Transverse colon (tissue), 4 donors: ENCODE data around the gene NEURL1. TPM values are rescaled to one million over a fixed set of nuclear protein-coding genes. Genes with fewer than 3 reads are reported as not detected.

Experiments
- DNase-seq: peaks from one replicate; pipeline ENCODE4 v3.0.0-alpha.2; 2019
- H3K27ac ChIP-seq, 4 donors: fragments of 200-600 bp; sonication (generic); 2 replicates each; pipeline ENCODE4 v1.5.1; 2016 to 2018; ENCODE audit warnings: inconsistent platforms in 4 of 4
- H3K27me3 ChIP-seq: fragments of 200-600 bp; sonication (generic); 2 replicates; pipeline ENCODE4 v1.5.1; 2017; ENCODE audit warnings: inconsistent platforms
- H3K36me3 ChIP-seq, 4 donors: fragments of 200-600 bp; sonication (generic); 2 replicates each; pipeline ENCODE4 v1.5.1; 2017 to 2019; ENCODE audit warnings: inconsistent platforms in 4 of 4
- H3K4me1 ChIP-seq, 4 donors: fragments of 200-600 bp; sonication (generic); 2 replicates each; pipeline ENCODE4 v1.5.1; 2017 to 2020; ENCODE audit warnings: inconsistent platforms in 4 of 4
- H3K4me3 ChIP-seq, 4 donors: fragments of 200-600 bp; sonication (generic); 1 replicate in 1 of 4; 2 replicates in 3 of 4; pipeline versions ENCODE4 v1.5.1 to v1.6.1; 2017 to 2019; ENCODE audit warnings: inconsistent platforms in 4 of 4
- H3K9me3 ChIP-seq, 2 donors: fragments of 200-600 bp; sonication (generic); 2 replicates each; pipeline ENCODE4 v1.5.1; 2017 to 2019; ENCODE audit warnings: inconsistent platforms in 2 of 2
- EP300 ChIP-seq: sonication (generic); formaldehyde crosslinking; IDR thresholded peaks from one replicate; pipeline ENCODE4 v1.6.1; 2017; ENCODE audit warnings: antibody characterized with exemption, low read depth
- POLR2A ChIP-seq: fragments of 450-650 bp; IDR thresholded peaks from one replicate; pipeline ENCODE4 v1.6.1; 2016; ENCODE audit warnings: antibody characterized with exemption, mild to moderate bottlenecking, moderate library complexity
- POLR2AphosphoS5 ChIP-seq, 3 donors: sonication (generic); formaldehyde crosslinking; IDR thresholded peaks; one replicate each; pipeline ENCODE4 v1.6.1; 2016; ENCODE audit warnings: antibody characterized with exemption in 3 of 3
- WGBS, 2 donors: methylation state at CpG; one replicate each; pipeline ENCODE4 v1.1.5; 2018; ENCODE audit warnings: low coverage in 1 of 2; 5-methylcytosine and 5-hydroxymethylcytosine counted together
- in situ Hi-C, 4 donors: fragments of 200-750 bp; cut with MboI; loops; one replicate each; pipeline versions ENCODE4 v1.15.0 to v1.15.1; 2017; ENCODE audit warnings: low sequenced_read_pairs in 3 of 4, low pct_ligation_motif_present in 1 of 4, low pct_unique_long_range_greater_than_20kb in 1 of 4
- intact Hi-C: fragments of 100-400 bp; cut with DNase I; formaldehyde crosslinking; loops from one replicate; pipeline ENCODE4 v1.15.1; 2023; ENCODE audit warnings: low total_unique reads
- total RNA-seq, 4 donors: library from RNA; depleted of rRNA; stranded (reverse); fragments of >200 nt; gene quantifications; one replicate each; pipeline ENCODE4 v1.1.0, GENCODE V29; 2016
- TF ChIP-seq, protein P1 (sequence below), 5 experiments: fragments of 200-600 bp in 3 of 5; fragments of 450-650 bp in 2 of 5; sonication (generic) in 3 of 5; IDR thresholded peaks; 1 replicate in 2 of 5; 2 replicates in 3 of 5; pipeline ENCODE4 v1.5.1; 2016 to 2017; ENCODE audit warnings: antibody characterized with exemption in 5 of 5, inconsistent platforms in 3 of 5, mild to moderate bottlenecking in 2 of 5, moderate library complexity in 1 of 5

Gene NEURL1
- total RNA-seq, 4 donors from 2014 or later = 36.7 to 177 (median 55.8) TPM

DNA sequence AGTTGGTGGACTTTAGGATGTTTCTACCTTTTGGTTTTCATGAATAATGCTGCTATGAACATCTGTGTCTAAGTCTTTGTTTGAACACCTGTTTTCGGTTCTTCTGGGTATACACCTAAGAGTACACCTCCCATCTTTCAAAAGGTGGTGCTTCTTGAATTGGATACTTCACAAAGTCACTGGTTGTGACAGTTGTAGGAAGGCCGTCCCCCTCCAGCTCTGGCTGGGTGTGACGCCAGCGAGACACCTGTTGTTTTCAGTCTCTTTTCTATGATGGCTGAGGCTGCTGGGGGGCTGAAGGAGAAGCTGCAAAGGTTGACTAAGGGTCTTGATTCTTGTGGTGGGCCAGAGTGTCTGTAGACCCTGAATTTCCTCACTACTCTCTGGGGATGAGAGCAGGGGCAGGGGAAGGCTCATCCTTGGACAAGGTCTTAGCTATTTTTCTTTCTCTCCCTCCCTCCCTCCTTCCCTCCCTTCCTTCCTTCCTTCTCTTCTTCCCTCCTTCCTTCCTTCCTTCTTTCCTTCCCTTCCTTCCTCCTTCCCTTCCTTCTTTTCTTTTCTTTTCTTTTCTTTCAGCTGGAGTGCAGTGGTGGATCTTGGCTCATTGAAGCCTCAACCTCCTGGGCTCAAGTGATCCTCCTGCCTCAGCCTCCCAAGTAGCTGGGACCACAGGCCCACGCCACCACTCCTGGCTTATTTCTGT lies 5.6 kb downstream of the NEURL1 start:
- no peak overlapping the region for H3K27ac ChIP-seq

DNA sequence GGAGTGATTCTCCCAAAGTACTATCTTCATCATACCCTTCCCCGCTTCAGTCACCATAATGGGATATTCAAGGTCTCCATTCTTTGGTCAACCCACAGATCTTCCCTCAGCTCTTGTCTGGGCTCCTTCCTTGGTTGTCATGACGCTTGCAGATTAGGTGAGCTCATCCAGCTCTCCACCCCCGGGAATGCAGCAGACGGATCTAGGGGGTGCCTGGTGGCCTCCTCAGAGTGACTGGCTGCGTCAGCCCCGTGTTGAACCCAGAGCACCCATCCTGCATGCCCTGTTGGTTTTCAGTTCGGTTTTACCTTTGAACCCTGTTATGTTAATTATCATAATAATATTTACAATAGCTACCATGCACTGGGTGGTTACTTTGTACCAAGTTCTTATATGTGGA lies 6.4 kb downstream of the NEURL1 start:
- TF ChIP-seq POLR2A (no peak), POLR2AphosphoS5 (IDR thresholded peaks at IDR 0.05) (no peak), EP300 (no peak)
- TF ChIP-seq, protein P1, sequence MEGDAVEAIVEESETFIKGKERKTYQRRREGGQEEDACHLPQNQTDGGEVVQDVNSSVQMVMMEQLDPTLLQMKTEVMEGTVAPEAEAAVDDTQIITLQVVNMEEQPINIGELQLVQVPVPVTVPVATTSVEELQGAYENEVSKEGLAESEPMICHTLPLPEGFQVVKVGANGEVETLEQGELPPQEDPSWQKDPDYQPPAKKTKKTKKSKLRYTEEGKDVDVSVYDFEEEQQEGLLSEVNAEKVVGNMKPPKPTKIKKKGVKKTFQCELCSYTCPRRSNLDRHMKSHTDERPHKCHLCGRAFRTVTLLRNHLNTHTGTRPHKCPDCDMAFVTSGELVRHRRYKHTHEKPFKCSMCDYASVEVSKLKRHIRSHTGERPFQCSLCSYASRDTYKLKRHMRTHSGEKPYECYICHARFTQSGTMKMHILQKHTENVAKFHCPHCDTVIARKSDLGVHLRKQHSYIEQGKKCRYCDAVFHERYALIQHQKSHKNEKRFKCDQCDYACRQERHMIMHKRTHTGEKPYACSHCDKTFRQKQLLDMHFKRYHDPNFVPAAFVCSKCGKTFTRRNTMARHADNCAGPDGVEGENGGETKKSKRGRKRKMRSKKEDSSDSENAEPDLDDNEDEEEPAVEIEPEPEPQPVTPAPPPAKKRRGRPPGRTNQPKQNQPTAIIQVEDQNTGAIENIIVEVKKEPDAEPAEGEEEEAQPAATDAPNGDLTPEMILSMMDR (IDR thresholded peaks at IDR 0.05) = no peak
- H3K27me3 ChIP-seq = peaks cover 24% of the 10 kb centered on the region
- in situ Hi-C loops = no loop called here
- intact Hi-C loops = no loop called here
- no peak overlapping the region for H3K4me3 ChIP-seq
- 65 to 68% methylated on average over 6 to 7 of the region's 7 CpGs for WGBS, 2 donors
- no peaks in the 10 kb centered on the region for H3K9me3 ChIP-seq
- H3K27ac ChIP-seq = no peak overlapping the region
- H3K4me1 ChIP-seq = no peaks in the 10 kb centered on the region
- no peak for DNase-seq
- no peaks in the 10 kb centered on the region for H3K36me3 ChIP-seq

More for the DNA sequence above, 5.6 kb downstream of the NEURL1 start:
- Histone ChIP-seq H3K36me3 (no peaks in the 10 kb centered on the region), H3K4me3 (no peak overlapping the region), H3K27me3 (peaks cover 32% of the 10 kb centered on the region), H3K4me1 (peaks cover 4 to 6% (median 5%) of the 10 kb centered on the region in 4 donors), H3K9me3 (no peaks in the 10 kb centered on the region)
- 59 to 60% methylated on average over 2 to 5 of the region's 5 CpGs for whole genome bisulfite sequencing, 2 donors
- intact Hi-C loops (no loop called here), in situ Hi-C loops (no loop called here)
- no peak for DNase-seq
- TF ChIP-seq EP300 (no peak), POLR2A (no peak), POLR2AphosphoS5 (IDR thresholded peaks at IDR 0.05) (no peak)
- TF ChIP-seq, protein P1 (IDR thresholded peaks at IDR 0.05) = no peak

DNA sequence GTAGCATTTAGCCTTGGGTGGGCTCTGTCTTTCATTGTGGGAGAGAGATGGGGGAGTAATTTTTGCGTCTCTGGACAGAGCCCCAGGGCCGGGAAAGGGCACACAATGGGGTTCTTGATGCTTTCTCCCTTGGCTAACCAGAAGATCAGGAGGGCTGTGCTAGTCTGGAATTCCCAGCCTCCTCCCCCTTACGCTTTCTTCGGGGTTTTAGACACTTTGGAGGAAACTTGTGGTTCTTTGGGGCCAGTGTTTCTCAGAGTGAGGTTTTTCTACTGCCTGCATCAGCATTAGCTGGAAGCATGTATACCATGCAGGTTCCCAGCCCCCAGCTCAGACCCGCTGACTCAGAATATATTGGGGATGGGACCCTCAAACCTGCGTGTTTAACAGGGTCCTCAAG lies 7.0 kb downstream of the NEURL1 start:
- no peaks in the 10 kb centered on the region for H3K36me3 ChIP-seq
- H3K4me1 ChIP-seq = no peaks in the 10 kb centered on the region
- 72% methylated on average over 6 of the region's 6 CpGs; no CpG with 5 or more reads in 1 of the 2 donors for WGBS, 2 donors
- H3K4me3 ChIP-seq = no peak overlapping the region
- in situ Hi-C loops = no loop called here
- intact Hi-C loops = no loop called here
- no peak for DNase-seq
- no peak for TF ChIP-seq POLR2A
- no peak for TF ChIP-seq EP300
- TF ChIP-seq POLR2AphosphoS5 (IDR thresholded peaks at IDR 0.05) = no peak
- TF ChIP-seq, protein P1 (IDR thresholded peaks at IDR 0.05) = no peak
- no peaks in the 10 kb centered on the region for H3K9me3 ChIP-seq
- peaks cover 18% of the 10 kb centered on the region for H3K27me3 ChIP-seq
- no peak overlapping the region for H3K27ac ChIP-seq

DNA sequence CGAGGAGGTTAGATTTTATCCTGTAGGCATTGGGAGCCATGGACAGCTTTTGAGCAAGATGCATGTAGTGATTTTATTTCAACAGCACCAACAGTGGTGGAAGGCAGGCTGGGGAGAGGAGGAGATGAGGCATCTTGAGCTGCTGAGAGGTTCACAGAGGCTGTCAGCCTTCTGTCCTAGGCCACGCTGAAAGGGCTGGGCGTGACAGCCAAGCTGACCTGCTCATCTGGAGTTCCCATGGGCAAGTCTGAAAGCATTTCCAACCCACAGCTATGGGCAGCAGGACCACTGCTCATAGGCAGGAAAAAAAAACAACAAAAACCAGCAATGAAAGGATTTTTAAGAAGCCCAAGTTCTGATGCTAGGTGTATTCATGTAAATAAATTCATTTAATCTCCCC lies 7.7 kb downstream of the NEURL1 start:
- H3K4me3 ChIP-seq = no peak overlapping the region
- no peak overlapping the region for H3K27ac ChIP-seq
- peaks cover 11% of the 10 kb centered on the region for H3K27me3 ChIP-seq
- DNase-seq = no peak
- H3K9me3 ChIP-seq = no peaks in the 10 kb centered on the region
- 100% methylated on average over 1 to 3 of the region's 3 CpGs for WGBS, 2 donors
- no peak for TF ChIP-seq EP300
- TF ChIP-seq, protein P1 (IDR thresholded peaks at IDR 0.05) = no peak
- no peak for TF ChIP-seq POLR2AphosphoS5 (IDR thresholded peaks at IDR 0.05)
- TF ChIP-seq POLR2A = no peak
- in situ Hi-C loops (no loop called here), intact Hi-C loops (no loop called here)
- no peaks in the 10 kb centered on the region for H3K36me3 ChIP-seq
- no peaks in the 10 kb centered on the region for H3K4me1 ChIP-seq
